GM18909 (cell line): ENCODE results near the gene MAN1C1.
"Not testable (repeated sequence)": the region's sequence is repeated elsewhere in the genome, so short reads cannot be mapped to it uniquely, and the experiment has no call there.

Experiments
- ATAC-seq: cut with Tn5 transposase; IDR thresholded peaks from one replicate; pipeline ENCODE4 v1.9.1; 2021; ENCODE audit warnings: mild to moderate bottlenecking; ENCODE audit not compliant: unreplicated experiment, poor library complexity

MAN1C1 gene

GRCh38 chr1:25694167-25695007, 77.8 kb downstream of the MAN1C1 start:
- no peak for ATAC-seq

- ATAC-seq = no peak
Measured at GRCh38 chr1:25695090-25695770, 78.6 kb downstream of the MAN1C1 start.

- ATAC-seq = no peak
Measured at GRCh38 chr1:25695771-25696311, 79.2 kb downstream of the MAN1C1 start.

GRCh38 chr1:25696643-25697042, 80.1 kb downstream of the MAN1C1 start:
- ATAC-seq = not testable (repeated sequence)

- ATAC-seq = no peak
Measured at GRCh38 chr1:25697435-25698217, 81.0 kb downstream of the MAN1C1 start.

- no peak for ATAC-seq
Measured at GRCh38 chr1:25698252-25698651, 81.7 kb downstream of the MAN1C1 start.

GRCh38 chr1:25699059-25699458, 82.5 kb downstream of the MAN1C1 start:
- ATAC-seq = not testable (repeated sequence)

- ATAC-seq = no peak
Measured at GRCh38 chr1:25699500-25700143, 83.0 kb downstream of the MAN1C1 start.

GRCh38 chr1:25700144-25700523, 83.5 kb downstream of the MAN1C1 start:
- no peak for ATAC-seq

- ATAC-seq = no peak
Measured at GRCh38 chr1:25700626-25701025, 84.0 kb downstream of the MAN1C1 start.

GRCh38 chr1:25701030-25701785, 84.6 kb downstream of the MAN1C1 start:
- no peak for ATAC-seq

- no peak for ATAC-seq
Measured at GRCh38 chr1:25702101-25702775, 85.6 kb downstream of the MAN1C1 start.

- ATAC-seq = no peak
Measured at GRCh38 chr1:25703041-25703440, 86.5 kb downstream of the MAN1C1 start.

- no peak for ATAC-seq
Measured at GRCh38 chr1:25703671-25704266, 87.2 kb downstream of the MAN1C1 start.

GRCh38 chr1:25704267-25704691, 87.7 kb downstream of the MAN1C1 start:
- ATAC-seq = no peak

- ATAC-seq = no peak
Measured at GRCh38 chr1:25705699-25706098, 89.1 kb downstream of the MAN1C1 start.

- no peak for ATAC-seq
Measured at GRCh38 chr1:25706146-25707089, 89.8 kb downstream of the MAN1C1 start.
